BJ (cell line): ENCODE measurements around the gene TP73. TPM values are rescaled to one million over a fixed set of nuclear protein-coding genes. Genes with fewer than 3 reads are reported as not detected.

Experiments
- CTCF ChIA-PET: fragments of 350-600 bp; formaldehyde crosslinking; extraction: SDS; loops from one replicate; lab custom pipeline; 2021; ENCODE audit warnings: antibody characterized with exemption, inconsistent platforms; lab: Yijun Ruan, JAX
- POLR2A ChIA-PET: fragments of 300-600 bp; sonication (Branson Sonifier 250); formaldehyde crosslinking; extraction: SDS; loops from one replicate; lab custom pipeline; 2021; ENCODE audit warnings: antibody characterized with exemption; lab: Charles Lee
- DNase-seq: peaks from one replicate; pipeline ENCODE4 v3.0.0-alpha.2; 2011; ENCODE audit warnings: low read depth
- H3K27me3 ChIP-seq: 2 replicates; pipeline ENCODE4 v1.6.0; 2011; ENCODE audit warnings: low read length; ENCODE audit not compliant: control insufficient read depth, insufficient read depth
- H3K36me3 ChIP-seq: 2 replicates; pipeline ENCODE4 v1.5.1; 2011; ENCODE audit warnings: low read length; ENCODE audit not compliant: control insufficient read depth, insufficient read depth
- H3K4me3 ChIP-seq: 2 replicates; pipeline ENCODE4 v1.5.1; 2011; ENCODE audit warnings: low read depth, mild to moderate bottlenecking, control low read depth, low read length
- CTCF ChIP-seq: IDR thresholded peaks from 2 replicates; pipeline ENCODE4 v1.5.1; 2011; ENCODE audit warnings: low read depth, mild to moderate bottlenecking, control low read depth, inconsistent platforms, low read length, moderate library complexity; ENCODE audit not compliant: insufficient read depth
- polyA plus RNA-seq: library from polyadenylated mRNA; depleted of rRNA; stranded (reverse); fragments of >200 nt; gene quantifications from 2 replicates; pipeline ENCODE4 v1.2.3, GENCODE V29; 2011

TP73 gene
- polyA plus RNA-seq, 1 experiment, result not detected

GRCh38 chr1:3663999-3664699 lies 11.8 kb downstream of the TP73 start:
- TF ChIP-seq CTCF, result no peak
- Histone ChIP-seq H3K36me3 (no peaks in the 10 kb centered on the region), H3K4me3 (no peak overlapping the region), H3K27me3 (peaks cover 11% of the 10 kb centered on the region)
- ChIA-PET CTCF (no interaction called here), POLR2A (no interaction called here)
- DNase-seq, result no peak

GRCh38 chr1:3664700-3665375 lies 12.5 kb downstream of the TP73 start:
- Histone ChIP-seq H3K27me3 (peaks cover 10% of the 10 kb centered on the region), H3K4me3 (no peak overlapping the region), H3K36me3 (no peaks in the 10 kb centered on the region)
- ChIA-PET CTCF (no interaction called here), POLR2A (no interaction called here)
- no peak for TF ChIP-seq CTCF
- DNase-seq, result no peak

- no peaks in the 10 kb centered on the region for H3K36me3 ChIP-seq
- CTCF ChIA-PET, result no interaction called here
- no peak overlapping the region for H3K4me3 ChIP-seq
- peaks cover 8% of the 10 kb centered on the region for H3K27me3 ChIP-seq
- no peak for DNase-seq
- TF ChIP-seq CTCF, result no peak
- POLR2A ChIA-PET, result no interaction called here
Observed at GRCh38 chr1:3668148-3668547, 15.8 kb downstream of the TP73 start.

GRCh38 chr1:3668585-3669300 lies 16.4 kb downstream of the TP73 start:
- ChIA-PET CTCF (no interaction called here), POLR2A (no interaction called here)
- DNase-seq, result no peak
- no peak for TF ChIP-seq CTCF
- H3K4me3 ChIP-seq, result no peak overlapping the region
- H3K36me3 ChIP-seq, result no peaks in the 10 kb centered on the region
- peaks cover 7% of the 10 kb centered on the region for H3K27me3 ChIP-seq

DNA sequence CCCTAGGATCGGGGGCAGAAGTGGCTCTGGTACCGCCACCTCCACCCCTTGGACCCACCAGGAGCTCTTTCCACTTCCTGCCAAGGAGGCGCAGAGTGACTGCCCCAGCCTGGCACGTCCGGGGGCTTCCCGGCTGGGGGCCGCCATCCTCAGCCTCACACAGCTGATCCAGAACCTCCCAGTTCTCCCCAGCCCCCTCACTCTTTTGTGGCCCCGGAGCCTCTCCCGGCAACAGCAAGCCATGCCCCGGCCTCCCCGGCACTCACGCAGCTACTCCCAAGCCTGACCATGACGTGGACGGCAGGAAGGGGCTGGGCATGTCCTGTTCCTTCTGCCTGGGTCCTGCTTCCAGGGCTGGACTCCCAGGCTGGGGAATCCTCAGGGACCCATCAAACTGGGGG lies 17.1 kb downstream of the TP73 start:
- DNase-seq, result no peak
- ChIA-PET POLR2A (no interaction called here), CTCF (no interaction called here)
- Histone ChIP-seq H3K36me3 (no peaks in the 10 kb centered on the region), H3K27me3 (peaks cover 7% of the 10 kb centered on the region), H3K4me3 (no peak overlapping the region)
- TF ChIP-seq CTCF, result no peak
